SK-N-MC (cell line): Measurements from ENCODE around the gene SH3D19.

Experiments used
- EZH2 ChIP-seq: fragments of 200-600 bp; sonication (generic); IDR thresholded peaks from one replicate; pipeline ENCODE4 v1.6.1; 2017; ENCODE audit warnings: antibody characterized with exemption
- FOXP2 ChIP-seq: optimal IDR thresholded peaks from 2 replicates; pipeline ENCODE3; 2011; ENCODE audit warnings: mild to moderate bottlenecking, moderate library complexity; ENCODE audit not compliant: insufficient read depth; ENCODE audit errors: extremely low read length, control extremely low read depth
- POLR2AphosphoS5 ChIP-seq: IDR thresholded peaks from 2 replicates; pipeline ENCODE4 v1.6.1; 2012; ENCODE audit warnings: mild to moderate bottlenecking, low read depth, low read length, borderline replicate concordance

DNA sequence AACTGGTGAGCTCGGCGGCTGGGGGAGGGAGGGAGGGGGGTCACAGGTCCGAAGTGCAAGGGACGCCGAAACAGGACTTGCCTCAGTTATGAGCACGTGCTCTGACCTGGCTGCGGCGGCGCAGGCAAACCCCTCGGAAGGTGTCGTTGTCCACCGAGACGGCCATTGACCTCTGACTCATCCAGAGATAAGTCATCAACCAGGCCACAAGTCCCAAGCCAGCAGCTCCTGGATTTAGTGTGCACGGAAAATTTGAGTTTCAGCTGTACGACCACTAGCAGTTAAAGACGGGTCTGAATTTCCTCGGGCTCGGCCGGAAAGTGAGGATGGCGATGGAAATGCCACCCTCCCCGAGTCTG, 674 bp downstream of the SH3D19 start:
- TF ChIP-seq POLR2AphosphoS5 (no peak), EZH2 (no peak), FOXP2 (no peak)
